ENCODE results near the gene TCF4. TPM values are rescaled to one million over a fixed set of nuclear protein-coding genes. Genes with fewer than 3 reads are reported as not detected.

TCF4 gene
- total RNA-seq, 5 donors from 2014 or later (not counting 1 experiment from before 2014, with no cell fraction given): 2.6 to 11.0 (median 6.6) TPM

DNA sequence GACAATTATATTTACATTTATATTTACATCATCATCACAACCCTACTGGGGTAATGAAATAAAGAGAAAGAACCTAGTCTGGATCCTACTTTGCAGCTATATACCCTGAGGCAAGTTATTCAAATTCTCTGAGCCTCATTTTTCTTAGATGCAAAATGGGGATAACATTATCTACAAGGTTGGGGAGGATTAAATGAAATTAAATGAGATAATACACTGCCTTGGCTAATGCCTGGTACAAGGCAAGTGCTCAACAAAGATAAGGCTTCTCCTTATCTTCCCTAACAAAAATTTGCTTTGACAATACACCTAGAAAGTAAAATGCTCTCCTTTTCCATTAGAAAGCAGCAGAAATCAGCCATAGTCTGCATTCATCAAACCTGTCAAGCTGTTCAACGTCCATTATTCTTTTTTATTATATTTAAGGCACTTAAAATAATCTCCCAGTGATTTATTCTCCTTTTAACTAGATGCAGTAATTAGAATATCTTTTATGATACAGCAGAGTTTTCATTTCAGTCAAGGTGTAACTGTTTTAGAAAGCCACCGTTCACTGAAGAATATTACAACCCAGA, 44.8 kb downstream of the TCF4 start:
- ATAC-seq (replicated peaks in 1 of 4) (no peak), DNase-seq (no peak)
- no peaks in the 10 kb centered on the region for H3K9me3 Mint-ChIP-seq
- Histone ChIP-seq H3K27ac (ENCODE audit: low read length) (no peak overlapping the region), H3K36me3 (ENCODE audit: control insufficient read depth in 2 of 2, extremely low read depth in 1 of 2, insufficient read depth in 1 of 2, low read length in 1 of 2) (no peaks in the 10 kb centered on the region), H3K4me3 (ENCODE audit: control insufficient read depth in 1 of 2, extremely low read depth in 1 of 2, low read length in 1 of 2) (no peak overlapping the region), H3K4me1 (ENCODE audit: control insufficient read depth in 1 of 2, extremely low read depth in 1 of 2, insufficient read depth in 2 of 2, low read length in 2 of 2) (no peaks in the 10 kb centered on the region), H3K27me3 (replicated peaks in 1 of 2; ENCODE audit: control insufficient read depth in 2 of 2, extremely low read depth in 1 of 2, insufficient read depth in 2 of 2, low read length in 1 of 2) (no peaks in the 10 kb centered on the region), H3K9me3 (no peaks in the 10 kb centered on the region)
- no peaks in the 10 kb centered on the region for H3K4me1 Mint-ChIP-seq
- POLR2A ChIA-PET: no interaction called here
- H3K27ac Mint-ChIP-seq: no peak overlapping the region
- CTCF ChIA-PET: no interaction called here
- no peaks in the 10 kb centered on the region for H3K27me3 Mint-ChIP-seq
- WGBS (ENCODE audit: insufficient coverage): no CpG with 5 or more reads among the region's 2 CpGs
- no peaks in the 10 kb centered on the region for H3K36me3 Mint-ChIP-seq
- no peak overlapping the region for H3K4me3 Mint-ChIP-seq

DNA sequence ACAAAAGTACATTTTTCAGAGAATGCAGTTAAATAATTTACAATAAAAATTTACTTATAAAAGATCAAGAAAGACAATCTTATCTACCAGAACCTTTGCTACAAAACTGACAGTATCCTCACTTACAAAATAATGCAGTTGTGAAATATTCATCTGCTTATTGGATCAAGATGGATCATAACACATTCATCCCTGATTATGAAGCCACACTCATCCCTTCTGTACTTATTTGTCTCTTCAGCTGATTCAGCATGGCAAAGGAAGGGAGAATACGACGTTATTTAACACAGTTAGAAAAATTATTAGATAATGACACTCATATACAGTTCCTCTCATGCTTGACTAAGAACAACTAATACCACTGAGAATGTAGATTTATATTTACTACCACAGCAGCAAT, 46.4 kb downstream of the TCF4 start:
- Histone ChIP-seq H3K27ac (ENCODE audit: low read length) (no peak overlapping the region), H3K9me3 (no peaks in the 10 kb centered on the region), H3K4me1 (ENCODE audit: control insufficient read depth in 1 of 2, extremely low read depth in 1 of 2, insufficient read depth in 2 of 2, low read length in 2 of 2) (no peaks in the 10 kb centered on the region), H3K36me3 (ENCODE audit: control insufficient read depth in 2 of 2, extremely low read depth in 1 of 2, insufficient read depth in 1 of 2, low read length in 1 of 2) (no peaks in the 10 kb centered on the region), H3K27me3 (replicated peaks in 1 of 2; ENCODE audit: control insufficient read depth in 2 of 2, extremely low read depth in 1 of 2, insufficient read depth in 2 of 2, low read length in 1 of 2) (no peaks in the 10 kb centered on the region), H3K4me3 (ENCODE audit: control insufficient read depth in 1 of 2, extremely low read depth in 1 of 2, low read length in 1 of 2) (no peak overlapping the region)
- H3K27ac Mint-ChIP-seq: no peak overlapping the region
- H3K36me3 Mint-ChIP-seq: no peaks in the 10 kb centered on the region
- no peaks in the 10 kb centered on the region for H3K4me1 Mint-ChIP-seq
- DNase-seq: no peak
- no peak for ATAC-seq (replicated peaks in 1 of 4)
- ChIA-PET CTCF (interaction anchor here in 1 of 2 donors (0.6 kb wide), 1 partner anchor 104 kb away, joined by 7 read pairs; no protein-coding TSS in a partner anchor), POLR2A (no interaction called here)
- no CpG with 5 or more reads among the region's 2 CpGs for WGBS (ENCODE audit: insufficient coverage)
- H3K27me3 Mint-ChIP-seq: no peaks in the 10 kb centered on the region
- H3K4me3 Mint-ChIP-seq: no peak overlapping the region
- H3K9me3 Mint-ChIP-seq: no peaks in the 10 kb centered on the region

DNA sequence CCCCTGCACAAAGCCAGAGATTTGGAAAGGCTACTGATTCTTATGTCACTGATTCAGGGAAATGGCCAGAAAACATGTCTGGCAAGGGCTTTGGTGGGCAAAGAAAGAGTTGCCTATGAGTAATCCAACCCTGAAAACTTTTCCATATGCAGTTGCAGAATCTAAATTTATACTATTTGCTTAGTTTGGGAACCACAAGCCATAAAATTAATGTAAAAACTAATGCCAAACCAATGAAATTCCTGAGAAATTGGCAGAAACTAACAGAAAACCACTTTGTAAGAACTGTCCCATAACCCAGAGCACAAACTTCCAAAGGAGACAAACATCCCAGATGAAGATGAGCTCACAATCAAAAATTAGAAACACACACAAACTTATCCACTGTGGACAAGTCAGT, 48.8 kb downstream of the TCF4 start:
- Histone ChIP-seq H3K4me1 (ENCODE audit: control insufficient read depth in 1 of 2, extremely low read depth in 1 of 2, insufficient read depth in 2 of 2, low read length in 2 of 2) (peaks cover 0 to 7% of the 10 kb centered on the region in 2 experiments), H3K36me3 (ENCODE audit: control insufficient read depth in 2 of 2, extremely low read depth in 1 of 2, insufficient read depth in 1 of 2, low read length in 1 of 2) (no peaks in the 10 kb centered on the region), H3K4me3 (ENCODE audit: control insufficient read depth in 1 of 2, extremely low read depth in 1 of 2, low read length in 1 of 2) (no peak overlapping the region), H3K27ac (ENCODE audit: low read length) (no peak overlapping the region), H3K27me3 (replicated peaks in 1 of 2; ENCODE audit: control insufficient read depth in 2 of 2, extremely low read depth in 1 of 2, insufficient read depth in 2 of 2, low read length in 1 of 2) (no peaks in the 10 kb centered on the region), H3K9me3 (no peaks in the 10 kb centered on the region)
- Mint-ChIP-seq H3K27me3 (no peaks in the 10 kb centered on the region), H3K27ac (no peak overlapping the region), H3K4me3 (no peak overlapping the region), H3K9me3 (no peaks in the 10 kb centered on the region), H3K36me3 (no peaks in the 10 kb centered on the region), H3K4me1 (peaks cover 0 to 6% (median 0%) of the 10 kb centered on the region in 3 donors)
- ATAC-seq (replicated peaks in 1 of 4) (no peak), DNase-seq (no peak)
- POLR2A ChIA-PET: no interaction called here
- CTCF ChIA-PET: no interaction called here

DNA sequence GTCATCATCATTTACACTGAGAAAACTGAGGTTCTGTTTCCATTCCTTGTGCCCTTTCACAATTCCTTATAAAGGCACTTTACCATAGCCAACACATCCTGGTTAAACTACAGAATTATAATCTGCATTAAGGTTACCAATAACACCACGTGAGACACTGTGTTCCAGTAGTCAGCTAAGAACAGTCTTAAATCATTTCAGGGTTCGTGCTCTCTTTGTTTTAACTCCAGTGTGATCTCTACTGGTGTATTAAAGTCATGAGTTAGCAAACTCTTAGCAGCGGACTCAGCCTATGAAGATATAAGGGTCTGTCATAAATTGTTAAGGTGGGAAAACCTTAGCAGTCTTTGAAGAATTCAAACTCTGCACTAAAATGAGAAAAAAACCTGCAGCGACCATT, 53.0 kb downstream of the TCF4 start:
- Histone ChIP-seq H3K4me3 (ENCODE audit: control insufficient read depth in 1 of 2, extremely low read depth in 1 of 2, low read length in 1 of 2) (no peak overlapping the region), H3K4me1 (ENCODE audit: control insufficient read depth in 1 of 2, extremely low read depth in 1 of 2, insufficient read depth in 2 of 2, low read length in 2 of 2) (peaks cover 0 to 8% of the 10 kb centered on the region in 2 experiments), H3K9me3 (no peaks in the 10 kb centered on the region), H3K27ac (ENCODE audit: low read length) (no peak overlapping the region), H3K27me3 (replicated peaks in 1 of 2; ENCODE audit: control insufficient read depth in 2 of 2, extremely low read depth in 1 of 2, insufficient read depth in 2 of 2, low read length in 1 of 2) (no peaks in the 10 kb centered on the region), H3K36me3 (ENCODE audit: control insufficient read depth in 2 of 2, extremely low read depth in 1 of 2, insufficient read depth in 1 of 2, low read length in 1 of 2) (no peaks in the 10 kb centered on the region)
- CTCF ChIA-PET: interaction anchor here in 1 of 2 donors (0.6 kb wide), 2 partner anchors 70 to 109 kb away, joined by 3 to 4 read pairs; no protein-coding TSS in a partner anchor
- no peaks in the 10 kb centered on the region for H3K36me3 Mint-ChIP-seq
- H3K4me3 Mint-ChIP-seq: no peak overlapping the region
- no peaks in the 10 kb centered on the region for H3K9me3 Mint-ChIP-seq
- H3K27ac Mint-ChIP-seq: no peak overlapping the region
- H3K4me1 Mint-ChIP-seq: peaks cover 0 to 6% (median 0%) of the 10 kb centered on the region in 3 donors
- ATAC-seq (replicated peaks in 1 of 4) (no peak), DNase-seq (no peak)
- WGBS (ENCODE audit: insufficient coverage): no CpG with 5 or more reads among the region's 4 CpGs
- POLR2A ChIA-PET: no interaction called here
- no peaks in the 10 kb centered on the region for H3K27me3 Mint-ChIP-seq

DNA sequence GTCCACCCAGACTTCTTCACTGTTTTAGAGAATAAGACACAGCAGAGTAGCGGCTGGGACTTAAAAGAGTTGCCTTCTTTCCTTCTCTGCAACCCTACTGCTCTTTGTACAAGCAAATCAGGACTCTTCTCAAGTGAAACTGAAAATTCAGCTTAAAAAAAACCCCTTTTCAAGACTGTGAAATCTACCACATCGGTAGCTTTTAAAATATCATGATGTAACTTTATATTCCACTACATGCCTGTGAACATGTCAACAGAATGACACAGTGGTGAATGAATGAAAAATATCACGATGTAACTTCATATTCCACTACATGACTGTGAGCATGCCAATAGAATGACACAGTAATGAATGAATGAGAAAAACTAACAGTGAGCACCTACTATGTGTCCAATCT, 53.4 kb downstream of the TCF4 start:
- peak in 1 of 4 experiments; percentile 78 for ATAC-seq (replicated peaks in 1 of 4)
- POLR2A ChIA-PET: no interaction called here
- WGBS (ENCODE audit: insufficient coverage): no CpG with 5 or more reads among the region's 3 CpGs
- Histone ChIP-seq H3K27me3 (replicated peaks in 1 of 2; ENCODE audit: control insufficient read depth in 2 of 2, extremely low read depth in 1 of 2, insufficient read depth in 2 of 2, low read length in 1 of 2) (no peaks in the 10 kb centered on the region), H3K4me3 (ENCODE audit: control insufficient read depth in 1 of 2, extremely low read depth in 1 of 2, low read length in 1 of 2) (no peak overlapping the region), H3K36me3 (ENCODE audit: control insufficient read depth in 2 of 2, extremely low read depth in 1 of 2, insufficient read depth in 1 of 2, low read length in 1 of 2) (no peaks in the 10 kb centered on the region), H3K27ac (ENCODE audit: low read length) (no peak overlapping the region), H3K4me1 (ENCODE audit: control insufficient read depth in 1 of 2, extremely low read depth in 1 of 2, insufficient read depth in 2 of 2, low read length in 2 of 2) (peaks cover 0 to 8% of the 10 kb centered on the region in 2 experiments), H3K9me3 (no peaks in the 10 kb centered on the region)
- CTCF ChIA-PET: interaction anchor here in 1 of 2 donors (0.6 kb wide), 1 partner anchor 69 kb away, joined by 3 read pairs; no protein-coding TSS in a partner anchor
- Mint-ChIP-seq H3K4me1 (peaks cover 0 to 6% (median 0%) of the 10 kb centered on the region in 3 donors), H3K9me3 (no peaks in the 10 kb centered on the region), H3K4me3 (no peak overlapping the region), H3K36me3 (no peaks in the 10 kb centered on the region), H3K27ac (no peak overlapping the region), H3K27me3 (no peaks in the 10 kb centered on the region)
- DNase-seq: peak in 1 of 35 experiments; percentile 5

DNA sequence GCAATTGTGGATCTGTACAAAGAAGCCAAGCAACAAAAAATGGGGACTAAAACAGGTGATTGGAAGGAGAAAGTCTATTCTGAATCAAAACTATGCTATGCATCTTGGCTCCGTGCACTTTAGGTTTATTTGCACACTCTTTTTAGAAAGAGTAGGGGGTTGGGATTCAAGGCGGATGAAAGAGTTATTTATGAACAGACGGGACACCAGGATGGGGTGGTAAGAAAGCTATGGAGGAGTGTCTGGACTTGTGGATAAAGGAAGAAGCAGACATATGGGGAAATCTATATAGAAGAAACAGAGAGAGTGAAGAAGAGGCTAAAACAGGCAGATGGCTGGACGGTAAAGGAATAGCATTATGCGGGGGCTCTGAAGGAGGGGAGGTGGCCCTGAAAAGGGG, 57.8 kb downstream of the TCF4 start:
- Histone ChIP-seq H3K27ac (ENCODE audit: low read length) (no peak overlapping the region), H3K36me3 (ENCODE audit: control insufficient read depth in 2 of 2, extremely low read depth in 1 of 2, insufficient read depth in 1 of 2, low read length in 1 of 2) (no peaks in the 10 kb centered on the region), H3K4me3 (ENCODE audit: control insufficient read depth in 1 of 2, extremely low read depth in 1 of 2, low read length in 1 of 2) (no peak overlapping the region), H3K4me1 (ENCODE audit: control insufficient read depth in 1 of 2, extremely low read depth in 1 of 2, insufficient read depth in 2 of 2, low read length in 2 of 2) (peaks cover 0 to 8% of the 10 kb centered on the region in 2 experiments), H3K9me3 (no peaks in the 10 kb centered on the region), H3K27me3 (replicated peaks in 1 of 2; ENCODE audit: control insufficient read depth in 2 of 2, extremely low read depth in 1 of 2, insufficient read depth in 2 of 2, low read length in 1 of 2) (no peaks in the 10 kb centered on the region)
- Mint-ChIP-seq H3K36me3 (no peaks in the 10 kb centered on the region), H3K27me3 (no peaks in the 10 kb centered on the region), H3K4me1 (peaks cover 0 to 6% (median 0%) of the 10 kb centered on the region in 3 donors), H3K4me3 (no peak overlapping the region), H3K9me3 (no peaks in the 10 kb centered on the region), H3K27ac (no peak overlapping the region)
- CTCF ChIA-PET: no interaction called here
- POLR2A ChIA-PET: no interaction called here
- no peak for ATAC-seq (replicated peaks in 1 of 4)
- 92% methylated on average over 3 of the region's 5 CpGs for WGBS (ENCODE audit: insufficient coverage)
- no peak for DNase-seq

DNA sequence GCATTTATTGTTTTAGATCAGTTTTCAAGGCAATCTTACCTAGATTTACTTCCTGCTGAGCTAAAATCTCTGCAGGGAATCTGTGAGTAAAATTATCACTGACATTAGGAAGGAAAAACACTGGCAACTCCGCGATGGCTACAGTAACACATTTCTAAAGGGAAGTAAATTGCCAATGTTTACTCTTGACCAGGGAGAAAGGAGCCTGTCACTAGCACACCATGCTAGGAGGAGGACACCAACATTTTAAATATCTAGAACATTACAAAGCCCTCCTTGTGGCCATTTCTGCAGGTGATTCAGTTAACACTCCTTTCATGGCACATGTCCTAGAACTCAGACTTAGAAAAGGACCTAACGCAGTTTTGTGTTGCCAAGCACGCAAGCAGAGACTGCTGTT, 58.4 kb downstream of the TCF4 start:
- H3K4me1 ChIP-seq (ENCODE audit: control insufficient read depth in 1 of 2, extremely low read depth in 1 of 2, insufficient read depth in 2 of 2, low read length in 2 of 2): peaks cover 0 to 3% of the 10 kb centered on the region in 2 experiments
- H3K4me3 Mint-ChIP-seq: no peak overlapping the region
- no peaks in the 10 kb centered on the region for H3K36me3 Mint-ChIP-seq
- H3K36me3 ChIP-seq (ENCODE audit: control insufficient read depth in 2 of 2, extremely low read depth in 1 of 2, insufficient read depth in 1 of 2, low read length in 1 of 2): no peaks in the 10 kb centered on the region
- H3K9me3 Mint-ChIP-seq: no peaks in the 10 kb centered on the region
- POLR2A ChIA-PET: no interaction called here
- CTCF ChIA-PET: no interaction called here
- no peak overlapping the region for H3K4me3 ChIP-seq (ENCODE audit: control insufficient read depth in 1 of 2, extremely low read depth in 1 of 2, low read length in 1 of 2)
- no peak overlapping the region for H3K27ac Mint-ChIP-seq
- H3K4me1 Mint-ChIP-seq: peaks cover 0 to 3% (median 0%) of the 10 kb centered on the region in 3 donors
- 92% methylated on average over 4 of the region's 4 CpGs for WGBS (ENCODE audit: insufficient coverage)
- ATAC-seq (replicated peaks in 1 of 4) (no peak), DNase-seq (no peak)
- H3K9me3 ChIP-seq: no peaks in the 10 kb centered on the region
- no peaks in the 10 kb centered on the region for H3K27me3 Mint-ChIP-seq
- H3K27ac ChIP-seq (ENCODE audit: low read length): no peak overlapping the region
- H3K27me3 ChIP-seq (replicated peaks in 1 of 2; ENCODE audit: control insufficient read depth in 2 of 2, extremely low read depth in 1 of 2, insufficient read depth in 2 of 2, low read length in 1 of 2): no peaks in the 10 kb centered on the region

Data from T-cell (primary cell).